ENCODE data around the gene ABTB2. TPM values are rescaled to one million over a fixed set of nuclear protein-coding genes. Genes with fewer than 3 reads are reported as not detected.

Gene ABTB2
- total and polyA plus RNA-seq, 2 of the 8 experiments (the other 6 are each of a cell fraction or from before 2014, with no cell fraction given) = 7.7 to 10.2 TPM

- Histone ChIP-seq H3K23me2 (ENCODE audit: low read depth, low read length) (no peaks in the 10 kb centered on the region), H3K18ac (ENCODE audit: extremely low read depth, low read length) (no peak overlapping the region), H3K27ac (ENCODE audit: low read depth, low read length) (no peak overlapping the region), H3K79me2 (ENCODE audit: control insufficient read depth in 1 of 2, insufficient read depth in 2 of 2, low read length in 2 of 2) (no peaks in the 10 kb centered on the region), H4K91ac (replicated peaks; ENCODE audit: insufficient read length, low read length) (no peak overlapping the region), H2BK12ac (ENCODE audit: low read depth, low read length) (no peak overlapping the region), H4K8ac (ENCODE audit: extremely low read depth, insufficient read depth, low read length) (no peak overlapping the region), H2BK120ac (replicated peaks; ENCODE audit: low read depth, low read length) (no peak overlapping the region), H3K36me3 (ENCODE audit: control insufficient read depth in 2 of 4, insufficient read depth in 4 of 4, low read length in 3 of 4) (peaks cover 4 to 19% (median 13%) of the 10 kb centered on the region in 4 experiments), H4K20me1 (replicated peaks in 1 of 2; ENCODE audit: control insufficient read depth in 1 of 2, insufficient read depth in 2 of 2, low read length in 2 of 2) (peaks cover 14 to 18% of the 10 kb centered on the region in 2 experiments), H2AK5ac (ENCODE audit: low read depth, low read length) (no peak overlapping the region), H3K4ac (replicated peaks; ENCODE audit: insufficient read length, low read depth, low read length) (no peak overlapping the region), H3K23ac (ENCODE audit: insufficient read length) (no peak overlapping the region), H3K4me2 (ENCODE audit: insufficient read depth in 1 of 2, low read depth in 2 of 2, low read length in 2 of 2) (no peak overlapping the region), H3K9me3 (ENCODE audit: insufficient read depth in 2 of 2, low read depth in 1 of 2, low read length in 1 of 2) (no peaks in the 10 kb centered on the region), H3K4me3 (ENCODE audit: extremely low read depth in 1 of 4, insufficient read depth in 2 of 4, low read depth in 3 of 4, low read length in 4 of 4) (no peak overlapping the region), H3K27me3 (replicated peaks in 1 of 4; ENCODE audit: control insufficient read depth in 3 of 4, extremely low read depth in 1 of 4, insufficient read depth in 3 of 4, low read length in 3 of 4) (no peaks in the 10 kb centered on the region), H2BK15ac (ENCODE audit: low read length) (no peak overlapping the region), H3K79me1 (ENCODE audit: low read depth, low read length) (no peaks in the 10 kb centered on the region), H4K5ac (ENCODE audit: insufficient read length, low read depth, low read length) (no peak overlapping the region), H2BK5ac (ENCODE audit: low read depth, low read length) (no peak overlapping the region), H3K56ac (replicated peaks; ENCODE audit: insufficient read length, low read depth, low read length) (no peak overlapping the region), H3K14ac (ENCODE audit: insufficient read length) (no peak overlapping the region), H2BK20ac (ENCODE audit: low read length) (no peak overlapping the region), H3K4me1 (replicated peaks in 1 of 4; ENCODE audit: control insufficient read depth in 3 of 4, insufficient read depth in 4 of 4, low read length in 3 of 4) (no peaks in the 10 kb centered on the region), H3K9ac (replicated peaks in 1 of 4; ENCODE audit: extremely low read depth in 1 of 4, low read depth in 3 of 4, low read length in 3 of 4) (no peak overlapping the region), H2AFZ (ENCODE audit: low read length) (no peak overlapping the region)
- DNase-seq (ENCODE audit: low read depth in 1 of 2, low spot score in 2 of 2) (no peak), FAIRE-seq (no peak)
- ChIA-PET CTCF (ENCODE audit: partially characterized antibody) (interaction anchor here (1.0 to 11.3 kb wide), 11 partner anchors 8 to 340 kb away, joined by 3 to 89 read pairs (median 6); partner anchors contain the start of gene ABTB2), POLR2A (ENCODE audit: partially characterized antibody) (interaction anchor here (0.7 kb wide), 1 partner anchor 35 kb away, joined by 3 read pairs; no protein-coding TSS in a partner anchor)
- 82% methylated on average over 17 of the region's 18 CpGs; no CpG with 5 or more reads in 1 of the 2 experiments for WGBS, 2 experiments (ENCODE audit: extremely low coverage in 1 of 2, insufficient coverage in 1 of 2, insufficient read length in 1 of 2, insufficient replicate concordance in 2 of 2, low coverage in 1 of 2, low lambda C conversion rate in 2 of 2, missing lambda C conversion rate in 1 of 2)
- TF ChIP-seq RAD21 (IDR thresholded peaks at IDR 0.05 in 1 of 2, conservative IDR thresholded peaks at IDR 0.05 in 1 of 2; ENCODE audit: low read depth in 2 of 2, low read length in 2 of 2) (no peak), SP2 (IDR thresholded peaks at IDR 0.05; ENCODE audit: low read length) (no peak), PHF8 (conservative IDR thresholded peaks at IDR 0.05; ENCODE audit: low read depth, low read length) (no peak), NANOG (IDR thresholded peaks at IDR 0.05; ENCODE audit: insufficient read depth, low read depth, low read length, poor library complexity, severe bottlenecking) (no peak), SP1 (IDR thresholded peaks at IDR 0.05; ENCODE audit: low read depth, low read length) (no peak), TEAD4 (IDR thresholded peaks at IDR 0.05; ENCODE audit: low read depth, low read length) (no peak), FOSL1 (IDR thresholded peaks at IDR 0.05; ENCODE audit: insufficient read depth, low read depth, low read length) (no peak), E2F6 (IDR thresholded peaks at IDR 0.05) (no peak), CEBPB (IDR thresholded peaks at IDR 0.05; ENCODE audit: low read depth, low read length) (no peak), TAF1 (IDR thresholded peaks at IDR 0.05; ENCODE audit: low read depth, low read length) (no peak), CHD2 (IDR thresholded peaks at IDR 0.05; ENCODE audit: low read length) (no peak), SIRT6 (IDR thresholded peaks at IDR 0.05; ENCODE audit: low read length) (no peak)
These were observed 205.6 kb downstream of the ABTB2 start for GRCh38 chr11:34151916-34152845.
